H9 (cell line): Measurements from ENCODE around the gene NPFFR2. TPM values are rescaled to one million over a fixed set of nuclear protein-coding genes. Genes with fewer than 3 reads are reported as not detected.

ENCODE experiments used
- DNase-seq: peaks from one replicate; pipeline ENCODE4 v3.0.0-alpha.2; 2017
- H2AFZ ChIP-seq: one replicate; pipeline ENCODE4 v1.6.1; 2013; ENCODE audit warnings: mild to moderate bottlenecking, low read length, control low read depth, moderate library complexity
- H2AK5ac ChIP-seq: 2 replicates; pipeline ENCODE4 v1.6.1; 2013; ENCODE audit warnings: low read length, control low read depth, mixed read lengths; ENCODE audit not compliant: insufficient read length
- H2BK120ac ChIP-seq: one replicate; pipeline ENCODE4 v1.6.1; 2013; ENCODE audit warnings: low read depth, mild to moderate bottlenecking, low read length, control low read depth, inconsistent platforms; ENCODE audit not compliant: poor library complexity, severe bottlenecking
- H2BK12ac ChIP-seq: 2 replicates; pipeline ENCODE4 v1.6.1; 2013; ENCODE audit warnings: low read length, control low read depth, mixed read lengths, low read depth; ENCODE audit not compliant: insufficient read length
- H2BK15ac ChIP-seq: 2 replicates; pipeline ENCODE4 v1.6.1; 2013; ENCODE audit warnings: low read depth, low read length, control low read depth
- H2BK20ac ChIP-seq: one replicate; pipeline ENCODE4 v1.6.1; 2013; ENCODE audit warnings: low read depth, mild to moderate bottlenecking, low read length, control low read depth, inconsistent platforms; ENCODE audit not compliant: poor library complexity, severe bottlenecking
- H2BK5ac ChIP-seq: 2 replicates; pipeline ENCODE4 v1.6.1; 2013; ENCODE audit warnings: low read length, control low read depth, mixed read lengths; ENCODE audit not compliant: insufficient read length
- H3K14ac ChIP-seq: 2 replicates; pipeline ENCODE4 v1.6.1; 2013; ENCODE audit warnings: low read length, control low read depth; ENCODE audit not compliant: insufficient read depth
- H3K18ac ChIP-seq: 2 replicates; pipeline ENCODE4 v1.6.1; 2013; ENCODE audit warnings: low read depth, mild to moderate bottlenecking, mixed read lengths, low read length, control low read depth; ENCODE audit not compliant: insufficient read length
- H3K23ac ChIP-seq: 2 replicates; pipeline ENCODE4 v1.6.1; 2013; ENCODE audit warnings: low read length, control low read depth, mixed read lengths, low read depth; ENCODE audit not compliant: insufficient read length
- H3K23me2 ChIP-seq: 2 replicates; pipeline ENCODE4 v1.6.1; 2013; ENCODE audit warnings: low read depth, mild to moderate bottlenecking, mixed read lengths, low read length, control low read depth; ENCODE audit not compliant: insufficient read length, poor library complexity, severe bottlenecking
- H3K27ac ChIP-seq: 2 replicates; pipeline ENCODE4 v1.5.1; 2013; ENCODE audit warnings: low read length, control low read depth, mixed read lengths, low read depth; ENCODE audit not compliant: insufficient read length
- H3K27me3 ChIP-seq: 2 replicates; pipeline ENCODE4 v1.6.1; 2013; ENCODE audit warnings: low read length, control low read depth, inconsistent platforms; ENCODE audit not compliant: insufficient read depth
- H3K4ac ChIP-seq: 2 replicates; pipeline ENCODE4 v1.6.1; 2013; ENCODE audit warnings: low read depth, mild to moderate bottlenecking, control low read depth, inconsistent platforms, low read length, moderate library complexity
- H3K4me1 ChIP-seq: 2 replicates; pipeline ENCODE4 v1.6.1; 2013; ENCODE audit warnings: low read length, control low read depth, inconsistent platforms; ENCODE audit not compliant: insufficient read depth
- H3K4me2 ChIP-seq: 2 replicates; pipeline ENCODE4 v1.6.1; 2013; ENCODE audit warnings: low read length, control low read depth, mixed read lengths; ENCODE audit not compliant: insufficient read length, insufficient read depth
- H3K56ac ChIP-seq: 2 replicates; pipeline ENCODE4 v1.6.1; 2013; ENCODE audit warnings: low read depth, mild to moderate bottlenecking, mixed read lengths, low read length, control low read depth; ENCODE audit not compliant: insufficient read length
- H3K79me1 ChIP-seq: 2 replicates; pipeline ENCODE4 v1.6.1; 2013; ENCODE audit warnings: low read depth, mild to moderate bottlenecking, moderate library complexity, low read length, control low read depth, inconsistent platforms; ENCODE audit not compliant: insufficient read depth, poor library complexity, severe bottlenecking
- H3K79me2 ChIP-seq: 2 replicates; pipeline ENCODE4 v1.6.1; 2013; ENCODE audit warnings: low read length, control low read depth, inconsistent platforms; ENCODE audit not compliant: insufficient read depth
- H3K9ac ChIP-seq: 2 replicates; pipeline ENCODE4 v1.6.1; 2013; ENCODE audit warnings: low read length, control low read depth, mixed read lengths; ENCODE audit not compliant: insufficient read length; ENCODE audit errors: extremely low read depth
- H3K9me3 ChIP-seq: one replicate; pipeline ENCODE4 v1.6.1; 2013; ENCODE audit warnings: low read depth, low read length, inconsistent platforms; ENCODE audit not compliant: control insufficient read depth
- H3T11ph ChIP-seq: one replicate; pipeline ENCODE4 v1.6.1; 2013; ENCODE audit warnings: mild to moderate bottlenecking, low read length, control low read depth, inconsistent platforms
- H4K20me1 ChIP-seq: one replicate; pipeline ENCODE4 v1.6.1; 2013; ENCODE audit not compliant: control insufficient read depth, insufficient read length, insufficient read depth
- H4K5ac ChIP-seq: 2 replicates; pipeline ENCODE4 v1.6.1; 2013; ENCODE audit warnings: low read depth, mild to moderate bottlenecking, mixed read lengths, low read length, control low read depth; ENCODE audit not compliant: insufficient read length
- H4K8ac ChIP-seq: replicated peaks from 2 replicates; pipeline ENCODE4 v1.6.1; 2013; ENCODE audit warnings: low read length, control low read depth, mixed read lengths, low read depth; ENCODE audit not compliant: insufficient read length
- H4K91ac ChIP-seq: 2 replicates; pipeline ENCODE4 v1.6.1; 2013; ENCODE audit warnings: low read depth, mild to moderate bottlenecking, moderate library complexity, mixed read lengths, low read length, control low read depth; ENCODE audit not compliant: insufficient read length
- H3K27ac Mint-ChIP-seq, 3 experiments: 2 replicates in 2 of 3; 3 replicates in 1 of 3; pipeline ENCODE4 v1.8.0; 2020 to 2021; ENCODE audit warnings: mixed read lengths in 3 of 3, mild to moderate bottlenecking in 1 of 3, moderate library complexity in 1 of 3
- H3K27me3 Mint-ChIP-seq: 2 replicates; pipeline ENCODE4 v1.8.0; 2021; ENCODE audit warnings: low read depth, mild to moderate bottlenecking, moderate library complexity, mixed read lengths
- H3K36me3 Mint-ChIP-seq, 3 experiments: 2 replicates in 2 of 3; 3 replicates in 1 of 3; pipeline ENCODE4 v1.8.0; 2020 to 2021; ENCODE audit warnings: low read depth in 3 of 3, mixed read lengths in 3 of 3; ENCODE audit not compliant: insufficient read depth in 1 of 3
- H3K4me1 Mint-ChIP-seq, 2 experiments: 2 replicates each; pipeline ENCODE4 v1.8.0; 2020; ENCODE audit warnings: mixed read lengths in 2 of 2
- H3K4me3 Mint-ChIP-seq, 2 experiments: 2 replicates in 1 of 2; 3 replicates in 1 of 2; pipeline ENCODE4 v1.8.0; 2020 to 2021; ENCODE audit warnings: mild to moderate bottlenecking in 2 of 2, mixed read lengths in 2 of 2, moderate library complexity in 1 of 2
- H3K9me3 Mint-ChIP-seq, 2 experiments: 2 replicates in 1 of 2; 3 replicates in 1 of 2; pipeline ENCODE4 v1.8.0; 2020; ENCODE audit warnings: mild to moderate bottlenecking in 2 of 2, mixed read lengths in 2 of 2, moderate library complexity in 1 of 2
- CTCF ChIP-seq: fragments of 200-600 bp; sonication (generic); conservative IDR thresholded peaks from 3 replicates; pipeline ENCODE4 v1.8.0; 2021; ENCODE audit warnings: antibody characterized with exemption, mild to moderate bottlenecking
- WGBS: extraction: QIAGEN DNeasy Blood & Tissue Kit; methylation state at CpG from one replicate; pipeline ENCODE4 v1.1.7; 2013; ENCODE audit warnings: missing lambda C conversion rate, low lambda C conversion rate, mixed read lengths; ENCODE audit not compliant: insufficient read length; ENCODE audit errors: extremely low coverage; 5-methylcytosine and 5-hydroxymethylcytosine counted together
- total RNA-seq: library from RNA; stranded (reverse); gene quantifications from 2 replicates; pipeline ENCODE4 v1.2.1, GENCODE V29; 2021

NPFFR2 gene
- total RNA-seq, 1 experiment from 2014 or later, result 7.3 TPM

GRCh38 chr4:72109959-72110497, 78.2 kb downstream of the NPFFR2 start:
- no peak overlapping the region for H2AK5ac ChIP-seq
- no peaks in the 10 kb centered on the region; the same call in 1 of the 2 replicates for H3K79me2 ChIP-seq
- no peak overlapping the region for H2AFZ ChIP-seq
- H3K18ac ChIP-seq, result no peak overlapping the region
- H3K79me1 ChIP-seq, result no peaks in the 10 kb centered on the region
- H4K91ac ChIP-seq, result no peak overlapping the region
- TF ChIP-seq CTCF, result no peak
- no peak overlapping the region for H4K5ac ChIP-seq
- no peak for DNase-seq
- H3K56ac ChIP-seq, result no peak overlapping the region
- no peak overlapping the region for H2BK15ac ChIP-seq
- no peak overlapping the region for H3K4me2 ChIP-seq
- H3K36me3 Mint-ChIP-seq, result no peaks in the 10 kb centered on the region
- H4K20me1 ChIP-seq, result no peaks in the 10 kb centered on the region
- H3K14ac ChIP-seq, result no peak overlapping the region
- no peaks in the 10 kb centered on the region for H3K4me1 ChIP-seq
- no peak overlapping the region for H4K8ac ChIP-seq
- H2BK5ac ChIP-seq, result no peak overlapping the region
- H3K27me3 Mint-ChIP-seq, result no peaks in the 10 kb centered on the region
- no CpG with 5 or more reads among the region's 2 CpGs for WGBS
- H3K9me3 Mint-ChIP-seq, result no peaks in the 10 kb centered on the region
- H2BK120ac ChIP-seq, result no peak overlapping the region
- H2BK20ac ChIP-seq, result no peak overlapping the region
- H3K4ac ChIP-seq, result no peak overlapping the region
- H3K23me2 ChIP-seq, result no peaks in the 10 kb centered on the region
- H3T11ph ChIP-seq, result no peak overlapping the region
- no peak overlapping the region for H3K27ac Mint-ChIP-seq
- H3K9ac ChIP-seq, result no peak overlapping the region
- H3K27me3 ChIP-seq, result no peaks in the 10 kb centered on the region
- no peaks in the 10 kb centered on the region for H3K9me3 ChIP-seq
- no peak overlapping the region for H2BK12ac ChIP-seq
- H3K27ac ChIP-seq, result no peak overlapping the region
- H3K23ac ChIP-seq, result no peak overlapping the region
- no peaks in the 10 kb centered on the region for H3K4me1 Mint-ChIP-seq
- no peak overlapping the region for H3K4me3 Mint-ChIP-seq
